Lower lobe of right lung (tissue), 2 donors: Measurements from ENCODE around the gene ALOX5AP. TPM values are rescaled to one million over a fixed set of nuclear protein-coding genes. Genes with fewer than 3 reads are reported as not detected.

Source experiments
- ATAC-seq, 2 donors: fragments of 200-7000 bp; cut with Tn5 transposase; one replicate each; pipeline ENCODE4 v1.9.1; 2020 to 2022; ENCODE audit warnings: mild to moderate bottlenecking in 2 of 2, moderate library complexity in 2 of 2
- DNase-seq: peaks from one replicate; pipeline ENCODE4 v3.0.0-alpha.2; 2020
- H3K27ac ChIP-seq: fragments of 200-600 bp; one replicate; pipeline ENCODE4 v1.8.0; 2022
- H3K27me3 ChIP-seq: fragments of 200-600 bp; one replicate; pipeline ENCODE4 v1.8.0; 2022; ENCODE audit warnings: low read depth
- H3K36me3 ChIP-seq: fragments of 200-600 bp; one replicate; pipeline ENCODE4 v1.8.0; 2022; ENCODE audit warnings: mild to moderate bottlenecking
- H3K4me1 ChIP-seq: fragments of 200-600 bp; one replicate; pipeline ENCODE4 v1.8.0; 2022
- H3K4me3 ChIP-seq: fragments of 200-600 bp; one replicate; pipeline ENCODE4 v1.8.0; 2022; ENCODE audit warnings: mild to moderate bottlenecking
- H3K9me3 ChIP-seq: fragments of 200-600 bp; one replicate; pipeline ENCODE4 v1.8.0; 2022
- intact Hi-C: fragments of 100-400 bp; cut with DNase I; formaldehyde crosslinking; loops from one replicate; pipeline ENCODE4 v1.11.0; 2022
- total RNA-seq: library from RNA; stranded (reverse); fragmentation: NEBNext Ultra II Directional; extraction: Animal tissue kit (Norgen Biotek cat#: 25700); gene quantifications from one replicate; pipeline ENCODE4 v1.2.1, GENCODE V29; 2021
- TF ChIP-seq, protein P1 (sequence below): fragments of 200-600 bp; IDR thresholded peaks from one replicate; pipeline ENCODE4 v1.8.0; 2022; ENCODE audit warnings: antibody characterized with exemption, mild to moderate bottlenecking
- donor health status: DM: no; HTN: yes; CAD: no; lungs with severe emphysema.

Gene ALOX5AP
- total RNA-seq, 1 donor from 2014 or later = 311 TPM

GRCh38 chr13:30774214-30774730 lies 38.9 kb downstream of the ALOX5AP start:
- TF ChIP-seq, protein P1, sequence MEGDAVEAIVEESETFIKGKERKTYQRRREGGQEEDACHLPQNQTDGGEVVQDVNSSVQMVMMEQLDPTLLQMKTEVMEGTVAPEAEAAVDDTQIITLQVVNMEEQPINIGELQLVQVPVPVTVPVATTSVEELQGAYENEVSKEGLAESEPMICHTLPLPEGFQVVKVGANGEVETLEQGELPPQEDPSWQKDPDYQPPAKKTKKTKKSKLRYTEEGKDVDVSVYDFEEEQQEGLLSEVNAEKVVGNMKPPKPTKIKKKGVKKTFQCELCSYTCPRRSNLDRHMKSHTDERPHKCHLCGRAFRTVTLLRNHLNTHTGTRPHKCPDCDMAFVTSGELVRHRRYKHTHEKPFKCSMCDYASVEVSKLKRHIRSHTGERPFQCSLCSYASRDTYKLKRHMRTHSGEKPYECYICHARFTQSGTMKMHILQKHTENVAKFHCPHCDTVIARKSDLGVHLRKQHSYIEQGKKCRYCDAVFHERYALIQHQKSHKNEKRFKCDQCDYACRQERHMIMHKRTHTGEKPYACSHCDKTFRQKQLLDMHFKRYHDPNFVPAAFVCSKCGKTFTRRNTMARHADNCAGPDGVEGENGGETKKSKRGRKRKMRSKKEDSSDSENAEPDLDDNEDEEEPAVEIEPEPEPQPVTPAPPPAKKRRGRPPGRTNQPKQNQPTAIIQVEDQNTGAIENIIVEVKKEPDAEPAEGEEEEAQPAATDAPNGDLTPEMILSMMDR = no peak
- no peak for ATAC-seq
- Histone ChIP-seq H3K4me3 (no peak overlapping the region), H3K9me3 (no peaks in the 10 kb centered on the region), H3K27me3 (no peaks in the 10 kb centered on the region), H3K36me3 (no peaks in the 10 kb centered on the region), H3K27ac (no peak overlapping the region), H3K4me1 (no peaks in the 10 kb centered on the region)
- DNase-seq = no peak
- intact Hi-C loops = no loop called here

- Histone ChIP-seq H3K9me3 (no peaks in the 10 kb centered on the region), H3K4me3 (no peak overlapping the region), H3K4me1 (no peaks in the 10 kb centered on the region), H3K36me3 (no peaks in the 10 kb centered on the region), H3K27me3 (no peaks in the 10 kb centered on the region), H3K27ac (no peak overlapping the region)
- intact Hi-C loops = no loop called here
- no peak for ATAC-seq
- TF ChIP-seq, protein P1 = no peak
- no peak for DNase-seq
Measured at GRCh38 chr13:30776661-30777060, 41.3 kb downstream of the ALOX5AP start.

DNA sequence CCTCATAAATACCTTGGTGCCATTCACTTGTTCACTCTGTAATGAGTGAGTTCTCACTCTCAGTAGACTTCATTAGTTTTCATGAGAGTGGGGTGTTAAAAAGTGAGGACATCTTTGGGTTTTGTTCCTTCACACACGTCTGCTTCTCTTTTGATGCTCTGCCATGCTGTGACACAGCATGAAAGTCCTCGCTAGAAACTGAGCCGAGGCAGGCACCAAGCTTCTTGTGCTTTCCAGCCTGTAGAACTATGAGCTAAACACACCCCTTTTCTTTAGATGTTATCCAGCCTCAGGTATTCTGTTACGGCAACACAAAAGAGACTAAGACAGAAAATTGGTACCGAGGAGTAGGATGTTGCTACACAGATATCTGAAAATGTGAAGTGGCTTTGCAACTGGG lies 43.7 kb downstream of the ALOX5AP start:
- no peak for DNase-seq

GRCh38 chr13:30779608-30780007 lies 44.3 kb downstream of the ALOX5AP start:
- ATAC-seq (no peak), DNase-seq (no peak)
- TF ChIP-seq, protein P1 = no peak
- Histone ChIP-seq H3K27ac (no peak overlapping the region), H3K4me3 (no peak overlapping the region), H3K36me3 (no peaks in the 10 kb centered on the region), H3K4me1 (no peaks in the 10 kb centered on the region), H3K27me3 (no peaks in the 10 kb centered on the region), H3K9me3 (no peaks in the 10 kb centered on the region)
- intact Hi-C loops = no loop called here

More for the DNA sequence above, 43.7 kb downstream of the ALOX5AP start:
- intact Hi-C loops = no loop called here
- Histone ChIP-seq H3K36me3 (no peaks in the 10 kb centered on the region), H3K9me3 (no peaks in the 10 kb centered on the region), H3K4me1 (no peaks in the 10 kb centered on the region), H3K4me3 (no peak overlapping the region), H3K27me3 (no peaks in the 10 kb centered on the region), H3K27ac (no peak overlapping the region)
- ATAC-seq = no peak
- TF ChIP-seq, protein P1 = no peak

- H3K27ac ChIP-seq = no peak overlapping the region
- DNase-seq (no peak), ATAC-seq (no peak)
- H3K4me3 ChIP-seq = no peak overlapping the region
- H3K9me3 ChIP-seq = no peaks in the 10 kb centered on the region
- TF ChIP-seq, protein P1 = no peak
- H3K27me3 ChIP-seq = no peaks in the 10 kb centered on the region
- no peaks in the 10 kb centered on the region for H3K4me1 ChIP-seq
- intact Hi-C loops = no loop called here
- H3K36me3 ChIP-seq = no peaks in the 10 kb centered on the region
Measured at GRCh38 chr13:30780338-30780981, 45.1 kb downstream of the ALOX5AP start.
